Stomach (tissue), 4 donors: ENCODE measurements around the gene KRT85.

Source experiments
- CTCF ChIP-seq, 7 experiments: fragments of 450-650 bp in 4 of 7; fragments of 200-600 bp in 3 of 7; sonication (generic) in 3 of 7; IDR thresholded peaks; one replicate each; pipeline ENCODE4 v1.5.1; 2016 to 2019; ENCODE audit warnings: antibody characterized with exemption in 7 of 7, control low read depth in 2 of 7, mild to moderate bottlenecking in 1 of 7
- POLR2A ChIP-seq, 4 donors: fragments of 450-650 bp; IDR thresholded peaks; one replicate each; pipeline ENCODE4 v1.6.1; 2016; ENCODE audit warnings: antibody characterized with exemption in 4 of 4, control low read depth in 2 of 4, mild to moderate bottlenecking in 1 of 4, moderate library complexity in 1 of 4

GRCh38 chr12:52346593-52346992, 20.7 kb downstream of the KRT85 start:
- TF ChIP-seq CTCF (IDR thresholded peaks at IDR 0.05) (no peak), POLR2A (IDR thresholded peaks at IDR 0.05) (no peak)
